H9 (cell line): Measurements from ENCODE around the gene UBE3C. TPM values are rescaled to one million over a fixed set of nuclear protein-coding genes. Genes with fewer than 3 reads are reported as not detected.

Experiments
- DNase-seq: peaks from one replicate; pipeline ENCODE4 v3.0.0-alpha.2; 2017
- H2AFZ ChIP-seq: one replicate; pipeline ENCODE4 v1.6.1; 2013; ENCODE audit warnings: mild to moderate bottlenecking, low read length, control low read depth, moderate library complexity
- H2AK5ac ChIP-seq: 2 replicates; pipeline ENCODE4 v1.6.1; 2013; ENCODE audit warnings: low read length, control low read depth, mixed read lengths; ENCODE audit not compliant: insufficient read length
- H2BK120ac ChIP-seq: one replicate; pipeline ENCODE4 v1.6.1; 2013; ENCODE audit warnings: low read depth, mild to moderate bottlenecking, low read length, control low read depth, inconsistent platforms; ENCODE audit not compliant: poor library complexity, severe bottlenecking
- H2BK12ac ChIP-seq: 2 replicates; pipeline ENCODE4 v1.6.1; 2013; ENCODE audit warnings: low read length, control low read depth, mixed read lengths, low read depth; ENCODE audit not compliant: insufficient read length
- H2BK15ac ChIP-seq: 2 replicates; pipeline ENCODE4 v1.6.1; 2013; ENCODE audit warnings: low read depth, low read length, control low read depth
- H2BK20ac ChIP-seq: one replicate; pipeline ENCODE4 v1.6.1; 2013; ENCODE audit warnings: low read depth, mild to moderate bottlenecking, low read length, control low read depth, inconsistent platforms; ENCODE audit not compliant: poor library complexity, severe bottlenecking
- H2BK5ac ChIP-seq: 2 replicates; pipeline ENCODE4 v1.6.1; 2013; ENCODE audit warnings: low read length, control low read depth, mixed read lengths; ENCODE audit not compliant: insufficient read length
- H3K14ac ChIP-seq: 2 replicates; pipeline ENCODE4 v1.6.1; 2013; ENCODE audit warnings: low read length, control low read depth; ENCODE audit not compliant: insufficient read depth
- H3K18ac ChIP-seq: 2 replicates; pipeline ENCODE4 v1.6.1; 2013; ENCODE audit warnings: low read depth, mild to moderate bottlenecking, mixed read lengths, low read length, control low read depth; ENCODE audit not compliant: insufficient read length
- H3K23ac ChIP-seq: 2 replicates; pipeline ENCODE4 v1.6.1; 2013; ENCODE audit warnings: low read length, control low read depth, mixed read lengths, low read depth; ENCODE audit not compliant: insufficient read length
- H3K23me2 ChIP-seq: 2 replicates; pipeline ENCODE4 v1.6.1; 2013; ENCODE audit warnings: low read depth, mild to moderate bottlenecking, mixed read lengths, low read length, control low read depth; ENCODE audit not compliant: insufficient read length, poor library complexity, severe bottlenecking
- H3K27ac ChIP-seq: 2 replicates; pipeline ENCODE4 v1.5.1; 2013; ENCODE audit warnings: low read length, control low read depth, mixed read lengths, low read depth; ENCODE audit not compliant: insufficient read length
- H3K27me3 ChIP-seq: 2 replicates; pipeline ENCODE4 v1.6.1; 2013; ENCODE audit warnings: low read length, control low read depth, inconsistent platforms; ENCODE audit not compliant: insufficient read depth
- H3K4ac ChIP-seq: 2 replicates; pipeline ENCODE4 v1.6.1; 2013; ENCODE audit warnings: low read depth, mild to moderate bottlenecking, control low read depth, inconsistent platforms, low read length, moderate library complexity
- H3K4me1 ChIP-seq: 2 replicates; pipeline ENCODE4 v1.6.1; 2013; ENCODE audit warnings: low read length, control low read depth, inconsistent platforms; ENCODE audit not compliant: insufficient read depth
- H3K4me2 ChIP-seq: 2 replicates; pipeline ENCODE4 v1.6.1; 2013; ENCODE audit warnings: low read length, control low read depth, mixed read lengths; ENCODE audit not compliant: insufficient read length, insufficient read depth
- H3K56ac ChIP-seq: 2 replicates; pipeline ENCODE4 v1.6.1; 2013; ENCODE audit warnings: low read depth, mild to moderate bottlenecking, mixed read lengths, low read length, control low read depth; ENCODE audit not compliant: insufficient read length
- H3K79me1 ChIP-seq: 2 replicates; pipeline ENCODE4 v1.6.1; 2013; ENCODE audit warnings: low read depth, mild to moderate bottlenecking, moderate library complexity, low read length, control low read depth, inconsistent platforms; ENCODE audit not compliant: insufficient read depth, poor library complexity, severe bottlenecking
- H3K79me2 ChIP-seq: 2 replicates; pipeline ENCODE4 v1.6.1; 2013; ENCODE audit warnings: low read length, control low read depth, inconsistent platforms; ENCODE audit not compliant: insufficient read depth
- H3K9ac ChIP-seq: 2 replicates; pipeline ENCODE4 v1.6.1; 2013; ENCODE audit warnings: low read length, control low read depth, mixed read lengths; ENCODE audit not compliant: insufficient read length; ENCODE audit errors: extremely low read depth
- H3K9me3 ChIP-seq: one replicate; pipeline ENCODE4 v1.6.1; 2013; ENCODE audit warnings: low read depth, low read length, inconsistent platforms; ENCODE audit not compliant: control insufficient read depth
- H3T11ph ChIP-seq: one replicate; pipeline ENCODE4 v1.6.1; 2013; ENCODE audit warnings: mild to moderate bottlenecking, low read length, control low read depth, inconsistent platforms
- H4K20me1 ChIP-seq: one replicate; pipeline ENCODE4 v1.6.1; 2013; ENCODE audit not compliant: control insufficient read depth, insufficient read length, insufficient read depth
- H4K5ac ChIP-seq: 2 replicates; pipeline ENCODE4 v1.6.1; 2013; ENCODE audit warnings: low read depth, mild to moderate bottlenecking, mixed read lengths, low read length, control low read depth; ENCODE audit not compliant: insufficient read length
- H4K8ac ChIP-seq: replicated peaks from 2 replicates; pipeline ENCODE4 v1.6.1; 2013; ENCODE audit warnings: low read length, control low read depth, mixed read lengths, low read depth; ENCODE audit not compliant: insufficient read length
- H4K91ac ChIP-seq: 2 replicates; pipeline ENCODE4 v1.6.1; 2013; ENCODE audit warnings: low read depth, mild to moderate bottlenecking, moderate library complexity, mixed read lengths, low read length, control low read depth; ENCODE audit not compliant: insufficient read length
- H3K27ac Mint-ChIP-seq, 3 experiments: 2 replicates in 2 of 3; 3 replicates in 1 of 3; pipeline ENCODE4 v1.8.0; 2020 to 2021; ENCODE audit warnings: mixed read lengths in 3 of 3, mild to moderate bottlenecking in 1 of 3, moderate library complexity in 1 of 3
- H3K27me3 Mint-ChIP-seq: 2 replicates; pipeline ENCODE4 v1.8.0; 2021; ENCODE audit warnings: low read depth, mild to moderate bottlenecking, moderate library complexity, mixed read lengths
- H3K36me3 Mint-ChIP-seq, 3 experiments: 2 replicates in 2 of 3; 3 replicates in 1 of 3; pipeline ENCODE4 v1.8.0; 2020 to 2021; ENCODE audit warnings: low read depth in 3 of 3, mixed read lengths in 3 of 3; ENCODE audit not compliant: insufficient read depth in 1 of 3
- H3K4me1 Mint-ChIP-seq, 2 experiments: 2 replicates each; pipeline ENCODE4 v1.8.0; 2020; ENCODE audit warnings: mixed read lengths in 2 of 2
- H3K4me3 Mint-ChIP-seq, 2 experiments: 2 replicates in 1 of 2; 3 replicates in 1 of 2; pipeline ENCODE4 v1.8.0; 2020 to 2021; ENCODE audit warnings: mild to moderate bottlenecking in 2 of 2, mixed read lengths in 2 of 2, moderate library complexity in 1 of 2
- H3K9me3 Mint-ChIP-seq, 2 experiments: 2 replicates in 1 of 2; 3 replicates in 1 of 2; pipeline ENCODE4 v1.8.0; 2020; ENCODE audit warnings: mild to moderate bottlenecking in 2 of 2, mixed read lengths in 2 of 2, moderate library complexity in 1 of 2
- CTCF ChIP-seq: fragments of 200-600 bp; sonication (generic); conservative IDR thresholded peaks from 3 replicates; pipeline ENCODE4 v1.8.0; 2021; ENCODE audit warnings: antibody characterized with exemption, mild to moderate bottlenecking
- WGBS: extraction: QIAGEN DNeasy Blood & Tissue Kit; methylation state at CpG from one replicate; pipeline ENCODE4 v1.1.7; 2013; ENCODE audit warnings: missing lambda C conversion rate, low lambda C conversion rate, mixed read lengths; ENCODE audit not compliant: insufficient read length; ENCODE audit errors: extremely low coverage; 5-methylcytosine and 5-hydroxymethylcytosine counted together
- total RNA-seq: library from RNA; stranded (reverse); gene quantifications from 2 replicates; pipeline ENCODE4 v1.2.1, GENCODE V29; 2021

The UBE3C gene
- total RNA-seq, 1 experiment from 2014 or later: 63.3 TPM

- no peak overlapping the region for H3K14ac ChIP-seq
- no peak for DNase-seq
- Mint-ChIP-seq H3K27me3 (no peaks in the 10 kb centered on the region), H3K36me3 (peaks cover 39 to 71% (median 60%) of the 10 kb centered on the region in 3 experiments), H3K4me1 (0 out of 4 replicates have a peak, but pooled peaks cover 0 to 2% of the 10 kb centered on the region in 2 experiments), H3K9me3 (no peaks in the 10 kb centered on the region), H3K27ac (no peak overlapping the region), H3K4me3 (no peak overlapping the region)
- no peak overlapping the region for H3K56ac ChIP-seq
- H3K4ac ChIP-seq: no peak overlapping the region
- no peak overlapping the region for H2BK5ac ChIP-seq
- H4K20me1 ChIP-seq: no peaks in the 10 kb centered on the region
- H4K8ac ChIP-seq: no peak overlapping the region
- H3K9me3 ChIP-seq: no peaks in the 10 kb centered on the region
- no peak overlapping the region for H3K9ac ChIP-seq
- H3K79me2 ChIP-seq: no peaks in the 10 kb centered on the region
- H3K23me2 ChIP-seq: no peaks in the 10 kb centered on the region
- H2BK12ac ChIP-seq: no peak overlapping the region
- TF ChIP-seq CTCF: no peak
- no peak overlapping the region for H2BK20ac ChIP-seq
- H2BK15ac ChIP-seq: no peak overlapping the region
- no peak overlapping the region for H3K23ac ChIP-seq
- no peak overlapping the region for H3T11ph ChIP-seq
- H2AK5ac ChIP-seq: no peak overlapping the region
- H4K91ac ChIP-seq: no peak overlapping the region
- no peaks in the 10 kb centered on the region for H3K79me1 ChIP-seq
- no peak overlapping the region for H3K27ac ChIP-seq
- WGBS: no CpG with 5 or more reads among the region's 5 CpGs
- H2BK120ac ChIP-seq: no peak overlapping the region
- no peak overlapping the region for H4K5ac ChIP-seq
- H3K18ac ChIP-seq: no peak overlapping the region
- no peak overlapping the region for H2AFZ ChIP-seq
- no peaks in the 10 kb centered on the region for H3K4me1 ChIP-seq
- no peak overlapping the region for H3K4me2 ChIP-seq
- H3K27me3 ChIP-seq: no peaks in the 10 kb centered on the region
Observed at GRCh38 chr7:157255201-157255606, 116.5 kb downstream of the UBE3C start.
